ENCODE results near the gene LGALS3BP.

GRCh38 chr17:79027925-79028491 is 48.3 kb upstream of the LGALS3BP start:
- TF ChIP-seq FOXA2 (IDR thresholded peaks at IDR 0.05) (no peak), SP1 (IDR thresholded peaks at IDR 0.05) (no peak), YY1 (IDR thresholded peaks at IDR 0.05) (no peak), GABPA (IDR thresholded peaks at IDR 0.05 in 1 of 2, conservative IDR thresholded peaks at IDR 0.05 in 1 of 2) (no peak), ATF3 (IDR thresholded peaks at IDR 0.05) (no peak), EGR1 (IDR thresholded peaks at IDR 0.05; ENCODE audit: low read depth in 2 of 2) (no peak)
- TF ChIP-seq, protein P1, sequence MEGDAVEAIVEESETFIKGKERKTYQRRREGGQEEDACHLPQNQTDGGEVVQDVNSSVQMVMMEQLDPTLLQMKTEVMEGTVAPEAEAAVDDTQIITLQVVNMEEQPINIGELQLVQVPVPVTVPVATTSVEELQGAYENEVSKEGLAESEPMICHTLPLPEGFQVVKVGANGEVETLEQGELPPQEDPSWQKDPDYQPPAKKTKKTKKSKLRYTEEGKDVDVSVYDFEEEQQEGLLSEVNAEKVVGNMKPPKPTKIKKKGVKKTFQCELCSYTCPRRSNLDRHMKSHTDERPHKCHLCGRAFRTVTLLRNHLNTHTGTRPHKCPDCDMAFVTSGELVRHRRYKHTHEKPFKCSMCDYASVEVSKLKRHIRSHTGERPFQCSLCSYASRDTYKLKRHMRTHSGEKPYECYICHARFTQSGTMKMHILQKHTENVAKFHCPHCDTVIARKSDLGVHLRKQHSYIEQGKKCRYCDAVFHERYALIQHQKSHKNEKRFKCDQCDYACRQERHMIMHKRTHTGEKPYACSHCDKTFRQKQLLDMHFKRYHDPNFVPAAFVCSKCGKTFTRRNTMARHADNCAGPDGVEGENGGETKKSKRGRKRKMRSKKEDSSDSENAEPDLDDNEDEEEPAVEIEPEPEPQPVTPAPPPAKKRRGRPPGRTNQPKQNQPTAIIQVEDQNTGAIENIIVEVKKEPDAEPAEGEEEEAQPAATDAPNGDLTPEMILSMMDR (IDR thresholded peaks at IDR 0.05; ENCODE audit: low read depth, low read length, missing input control), result no peak
- TF ChIP-seq, protein P2, sequence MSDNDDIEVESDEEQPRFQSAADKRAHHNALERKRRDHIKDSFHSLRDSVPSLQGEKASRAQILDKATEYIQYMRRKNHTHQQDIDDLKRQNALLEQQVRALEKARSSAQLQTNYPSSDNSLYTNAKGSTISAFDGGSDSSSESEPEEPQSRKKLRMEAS (IDR thresholded peaks at IDR 0.05), result no peak
- TF ChIP-seq, protein P3, sequence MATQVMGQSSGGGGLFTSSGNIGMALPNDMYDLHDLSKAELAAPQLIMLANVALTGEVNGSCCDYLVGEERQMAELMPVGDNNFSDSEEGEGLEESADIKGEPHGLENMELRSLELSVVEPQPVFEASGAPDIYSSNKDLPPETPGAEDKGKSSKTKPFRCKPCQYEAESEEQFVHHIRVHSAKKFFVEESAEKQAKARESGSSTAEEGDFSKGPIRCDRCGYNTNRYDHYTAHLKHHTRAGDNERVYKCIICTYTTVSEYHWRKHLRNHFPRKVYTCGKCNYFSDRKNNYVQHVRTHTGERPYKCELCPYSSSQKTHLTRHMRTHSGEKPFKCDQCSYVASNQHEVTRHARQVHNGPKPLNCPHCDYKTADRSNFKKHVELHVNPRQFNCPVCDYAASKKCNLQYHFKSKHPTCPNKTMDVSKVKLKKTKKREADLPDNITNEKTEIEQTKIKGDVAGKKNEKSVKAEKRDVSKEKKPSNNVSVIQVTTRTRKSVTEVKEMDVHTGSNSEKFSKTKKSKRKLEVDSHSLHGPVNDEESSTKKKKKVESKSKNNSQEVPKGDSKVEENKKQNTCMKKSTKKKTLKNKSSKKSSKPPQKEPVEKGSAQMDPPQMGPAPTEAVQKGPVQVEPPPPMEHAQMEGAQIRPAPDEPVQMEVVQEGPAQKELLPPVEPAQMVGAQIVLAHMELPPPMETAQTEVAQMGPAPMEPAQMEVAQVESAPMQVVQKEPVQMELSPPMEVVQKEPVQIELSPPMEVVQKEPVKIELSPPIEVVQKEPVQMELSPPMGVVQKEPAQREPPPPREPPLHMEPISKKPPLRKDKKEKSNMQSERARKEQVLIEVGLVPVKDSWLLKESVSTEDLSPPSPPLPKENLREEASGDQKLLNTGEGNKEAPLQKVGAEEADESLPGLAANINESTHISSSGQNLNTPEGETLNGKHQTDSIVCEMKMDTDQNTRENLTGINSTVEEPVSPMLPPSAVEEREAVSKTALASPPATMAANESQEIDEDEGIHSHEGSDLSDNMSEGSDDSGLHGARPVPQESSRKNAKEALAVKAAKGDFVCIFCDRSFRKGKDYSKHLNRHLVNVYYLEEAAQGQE (IDR thresholded peaks at IDR 0.05), result no peak
